HFFc6 (cell line): ENCODE results near the gene NOTUM. TPM values are rescaled to one million over a fixed set of nuclear protein-coding genes. Genes with fewer than 3 reads are reported as not detected.
"Not testable (repeated sequence)": the region's sequence is repeated elsewhere in the genome, so short reads cannot be mapped to it uniquely, and the experiment has no call there.

Experiments
- DNase-seq: peaks from one replicate; pipeline ENCODE4 v3.0.0-alpha.2; 2018
- H3K27ac Mint-ChIP-seq: 2 replicates; pipeline ENCODE4 v1.8.0; 2020; ENCODE audit warnings: mild to moderate bottlenecking, mixed read lengths
- H3K27me3 Mint-ChIP-seq: 2 replicates; pipeline ENCODE4 v1.8.0; 2021; ENCODE audit warnings: mild to moderate bottlenecking, moderate library complexity, mixed read lengths; ENCODE audit not compliant: insufficient read depth
- H3K36me3 Mint-ChIP-seq: 2 replicates; pipeline ENCODE4 v1.8.0; 2021; ENCODE audit warnings: low read depth, mixed read lengths
- H3K4me1 Mint-ChIP-seq: 2 replicates; pipeline ENCODE4 v1.8.0; 2020; ENCODE audit warnings: low read depth, mixed read lengths
- H3K4me3 Mint-ChIP-seq: 2 replicates; pipeline ENCODE4 v1.8.0; 2020; ENCODE audit warnings: mild to moderate bottlenecking, moderate library complexity, mixed read lengths
- H3K9me3 Mint-ChIP-seq: 2 replicates; pipeline ENCODE4 v1.8.0; 2020; ENCODE audit warnings: mild to moderate bottlenecking, mixed read lengths
- total RNA-seq, 6 experiments: library from RNA; stranded (reverse); fragmentation: NEBNext Ultra II Directional; extraction: Animal tissue kit (Norgen Biotek cat#: 25700); gene quantifications; 2 replicates in 1 of 6; 3 replicates in 5 of 6; pipeline ENCODE4 v1.2.3, GENCODE V29; 2021
- TF ChIP-seq, protein P1 (sequence below): fragments of 200-600 bp; sonication (generic); IDR thresholded peaks from 2 replicates; pipeline ENCODE4 v1.5.0; 2021; ENCODE audit warnings: antibody characterized with exemption, mild to moderate bottlenecking

NOTUM gene
- total RNA-seq, 6 experiments from 2014 or later: 0.10 to 0.14 TPM; not detected in 4

DNA sequence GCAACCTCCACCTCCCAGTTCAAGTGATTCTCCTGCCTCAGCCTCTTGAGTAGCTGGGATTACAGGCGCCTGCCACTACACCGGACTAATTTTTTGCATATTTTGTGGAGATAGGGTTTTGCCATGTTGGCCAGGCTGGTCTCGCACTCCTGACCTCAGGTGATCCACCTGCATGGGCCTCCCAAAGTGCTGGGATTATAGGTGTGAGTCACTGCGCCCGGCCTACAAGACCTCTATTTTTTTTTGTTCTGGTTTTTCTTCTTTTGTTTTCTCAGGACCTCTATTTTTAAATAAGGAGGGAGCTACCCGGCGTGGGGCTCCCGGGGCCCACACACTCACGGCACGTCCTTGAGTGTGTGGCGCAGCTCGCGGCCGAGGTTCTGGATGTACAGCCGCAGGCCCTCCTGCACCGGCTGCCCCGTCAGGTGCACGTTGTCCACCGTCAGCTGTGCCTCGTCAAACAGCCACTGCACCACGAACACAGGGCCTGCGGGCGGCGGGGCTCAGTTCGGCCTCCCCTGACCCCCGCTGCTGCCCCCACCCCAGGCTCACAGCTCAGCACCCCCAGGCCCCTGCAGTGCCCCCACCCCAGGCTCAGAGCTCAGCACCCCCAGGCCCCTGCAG is 5.8 kb downstream of the NOTUM start:
- no peak overlapping the region for H3K4me3 Mint-ChIP-seq
- no peak for DNase-seq

DNA sequence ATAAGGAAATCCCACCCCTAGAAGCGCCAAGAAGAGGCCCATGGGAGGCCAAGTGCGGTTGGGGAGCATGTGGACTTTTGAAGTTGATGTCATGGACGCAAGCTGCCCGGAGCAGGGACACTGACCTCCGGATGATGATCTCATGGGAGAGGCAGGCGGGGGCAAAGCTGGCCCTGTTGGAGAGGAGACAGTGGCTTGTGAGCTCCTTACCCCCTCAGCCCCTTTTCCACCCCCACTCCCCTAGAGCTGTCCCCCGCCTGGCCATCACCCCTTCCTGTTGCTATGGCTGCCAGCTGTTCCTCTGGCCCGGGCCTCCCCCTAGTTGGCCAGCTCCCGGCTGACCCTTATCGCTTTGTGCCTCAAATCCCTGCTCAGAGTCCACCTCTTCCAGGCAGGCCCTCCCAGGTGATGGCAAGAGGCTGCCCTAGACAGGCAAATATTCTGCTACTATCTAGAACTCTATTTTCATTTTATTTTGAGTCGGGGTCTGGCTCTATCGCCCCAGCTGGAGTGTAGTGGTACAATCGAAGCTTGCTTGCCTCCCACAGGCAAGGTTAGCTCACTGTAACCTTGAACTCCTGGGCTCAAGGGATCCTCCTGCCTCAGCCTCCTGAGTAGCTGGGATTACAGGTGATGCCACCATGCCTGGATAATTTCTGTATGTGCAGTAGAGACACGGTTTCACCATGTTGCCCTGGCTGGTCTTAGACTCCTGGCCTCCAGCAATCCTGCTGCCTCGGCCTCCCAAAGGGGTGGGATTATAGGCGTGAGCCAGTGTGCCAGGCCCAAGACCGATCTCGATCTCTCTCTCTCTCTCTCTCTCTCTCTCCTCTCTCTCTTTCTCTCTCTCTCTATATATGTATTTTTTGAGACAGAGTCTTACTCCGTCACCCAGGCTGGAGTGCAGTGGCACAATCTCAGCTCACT is 6.6 kb downstream of the NOTUM start:
- no peaks in the 10 kb centered on the region for H3K4me1 Mint-ChIP-seq
- H3K9me3 Mint-ChIP-seq: no peaks in the 10 kb centered on the region
- H3K27ac Mint-ChIP-seq: no peak overlapping the region
- H3K27me3 Mint-ChIP-seq: peaks cover 6% of the 10 kb centered on the region
- H3K4me3 Mint-ChIP-seq: no peak overlapping the region
- TF ChIP-seq, protein P1, sequence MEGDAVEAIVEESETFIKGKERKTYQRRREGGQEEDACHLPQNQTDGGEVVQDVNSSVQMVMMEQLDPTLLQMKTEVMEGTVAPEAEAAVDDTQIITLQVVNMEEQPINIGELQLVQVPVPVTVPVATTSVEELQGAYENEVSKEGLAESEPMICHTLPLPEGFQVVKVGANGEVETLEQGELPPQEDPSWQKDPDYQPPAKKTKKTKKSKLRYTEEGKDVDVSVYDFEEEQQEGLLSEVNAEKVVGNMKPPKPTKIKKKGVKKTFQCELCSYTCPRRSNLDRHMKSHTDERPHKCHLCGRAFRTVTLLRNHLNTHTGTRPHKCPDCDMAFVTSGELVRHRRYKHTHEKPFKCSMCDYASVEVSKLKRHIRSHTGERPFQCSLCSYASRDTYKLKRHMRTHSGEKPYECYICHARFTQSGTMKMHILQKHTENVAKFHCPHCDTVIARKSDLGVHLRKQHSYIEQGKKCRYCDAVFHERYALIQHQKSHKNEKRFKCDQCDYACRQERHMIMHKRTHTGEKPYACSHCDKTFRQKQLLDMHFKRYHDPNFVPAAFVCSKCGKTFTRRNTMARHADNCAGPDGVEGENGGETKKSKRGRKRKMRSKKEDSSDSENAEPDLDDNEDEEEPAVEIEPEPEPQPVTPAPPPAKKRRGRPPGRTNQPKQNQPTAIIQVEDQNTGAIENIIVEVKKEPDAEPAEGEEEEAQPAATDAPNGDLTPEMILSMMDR: no peak
- no peak for DNase-seq
- H3K36me3 Mint-ChIP-seq: no peaks in the 10 kb centered on the region

More for the DNA sequence above, 5.8 kb downstream of the NOTUM start:
- Mint-ChIP-seq H3K4me1 (no peaks in the 10 kb centered on the region), H3K27ac (no peak overlapping the region), H3K27me3 (peaks cover 6% of the 10 kb centered on the region), H3K36me3 (no peaks in the 10 kb centered on the region), H3K9me3 (no peaks in the 10 kb centered on the region)
- TF ChIP-seq, protein P1: no peak

DNA sequence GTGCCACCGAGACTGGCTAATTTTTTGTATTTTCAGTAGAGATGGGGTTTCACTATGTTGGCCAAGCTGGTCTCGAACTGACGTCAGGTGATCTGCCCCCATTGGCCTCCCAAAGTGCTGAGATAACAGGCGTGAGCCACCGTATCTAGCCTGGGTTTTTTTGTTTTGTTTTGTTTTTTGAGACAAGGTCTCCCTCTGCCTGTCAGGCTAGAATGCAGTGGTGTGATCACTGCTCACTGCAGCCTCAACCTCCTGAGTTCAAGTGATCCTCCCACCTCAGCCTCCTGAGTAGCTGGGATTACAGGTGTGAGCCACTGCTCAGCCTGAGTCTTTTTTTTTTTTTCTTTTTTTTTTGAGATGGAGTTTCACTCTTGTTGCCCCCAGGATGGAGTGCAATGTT is 7.5 kb downstream of the NOTUM start:
- not testable (repeated sequence) for H3K4me1 Mint-ChIP-seq, DNase-seq, H3K36me3 Mint-ChIP-seq, H3K27me3 Mint-ChIP-seq, H3K9me3 Mint-ChIP-seq, H3K27ac Mint-ChIP-seq, H3K4me3 Mint-ChIP-seq

DNA sequence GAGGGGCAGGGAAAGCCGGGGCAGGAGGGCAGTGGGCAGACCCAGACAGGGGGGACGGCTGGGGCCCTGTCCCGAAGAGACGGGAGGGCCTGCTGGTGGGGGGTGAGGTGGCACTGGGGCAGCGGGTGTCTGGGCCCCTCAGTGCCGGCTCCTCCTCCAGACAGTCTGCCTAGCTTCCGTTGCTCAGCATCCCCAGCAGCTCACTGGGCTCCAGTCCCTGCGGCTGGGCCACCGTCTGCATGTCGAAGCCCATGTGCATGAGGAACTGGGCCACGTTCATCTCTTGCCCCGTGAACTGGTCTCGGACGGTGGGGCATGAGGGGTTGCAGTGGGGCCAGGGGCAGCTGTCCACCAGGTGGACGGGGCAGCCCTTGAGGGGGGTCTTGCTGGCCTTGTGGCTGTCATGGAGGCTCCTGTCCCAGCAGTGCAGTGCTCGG is 8.2 kb downstream of the NOTUM start:
- Mint-ChIP-seq H3K36me3 (no peaks in the 10 kb centered on the region), H3K27me3 (peaks cover 8% of the 10 kb centered on the region), H3K4me1 (no peaks in the 10 kb centered on the region), H3K27ac (no peak overlapping the region), H3K4me3 (no peak overlapping the region), H3K9me3 (no peaks in the 10 kb centered on the region)
- TF ChIP-seq, protein P1: no peak
- no peak for DNase-seq

DNA sequence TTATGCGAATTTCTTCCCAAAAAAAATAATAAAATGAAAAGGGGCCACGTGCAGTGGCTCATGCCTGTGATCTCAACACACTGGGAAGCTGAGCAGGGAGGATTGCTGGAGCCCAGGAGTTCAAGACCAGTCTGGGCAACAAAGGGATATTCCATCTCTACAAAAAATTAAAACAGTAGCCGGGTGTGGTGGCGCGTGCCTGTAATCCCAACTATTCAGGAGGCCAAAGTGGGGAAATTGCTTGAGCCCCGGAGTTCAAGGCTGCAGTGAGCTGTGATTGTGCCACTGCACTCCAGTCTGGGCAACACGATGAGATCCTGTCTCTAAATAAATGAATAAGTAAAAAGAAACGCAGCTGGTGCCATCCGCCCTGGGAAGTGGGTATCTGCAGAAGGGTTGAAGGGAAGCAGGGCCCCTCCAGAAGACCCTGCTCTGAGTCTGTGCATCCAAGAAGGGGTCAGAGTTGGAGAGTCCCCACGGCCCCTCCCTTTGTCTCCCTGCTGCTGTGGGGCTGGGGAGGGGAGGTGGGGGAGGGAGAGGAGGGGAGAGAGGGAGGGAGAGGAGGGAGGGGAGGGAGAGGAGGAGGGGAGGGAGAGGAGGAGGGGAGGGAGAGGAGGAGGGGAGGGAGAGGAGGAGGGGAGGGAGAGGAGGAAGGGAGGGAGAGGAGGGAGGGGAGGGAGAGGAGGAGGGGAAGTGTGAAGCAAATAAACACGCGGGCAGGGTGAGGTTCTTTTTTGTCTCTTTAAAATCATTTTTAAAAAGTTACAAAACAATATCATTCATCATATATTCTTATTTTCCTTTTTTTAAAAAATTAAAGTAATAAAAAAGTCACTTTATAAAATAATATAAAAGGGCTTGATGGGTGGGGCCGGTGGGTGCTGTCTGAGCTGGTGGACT is 9.0 kb downstream of the NOTUM start:
- no peaks in the 10 kb centered on the region for H3K36me3 Mint-ChIP-seq
- H3K27me3 Mint-ChIP-seq: peaks cover 5% of the 10 kb centered on the region
- DNase-seq: no peak
- H3K27ac Mint-ChIP-seq: no peak overlapping the region
- no peak overlapping the region for H3K4me3 Mint-ChIP-seq
- H3K9me3 Mint-ChIP-seq: no peaks in the 10 kb centered on the region
- TF ChIP-seq, protein P1: no peak
- H3K4me1 Mint-ChIP-seq: no peaks in the 10 kb centered on the region
